PC-9 (cell line): ENCODE measurements around the gene UCHL3. TPM values are rescaled to one million over a fixed set of nuclear protein-coding genes. Genes with fewer than 3 reads are reported as not detected.

Experiments
- Bru-seq: library from RNA; stranded (reverse); fragments of 400-500 nt; gene quantifications from one replicate; lab custom pipeline; 2021; lab: Mats Ljungman, UMichigan
- BruChase-seq, 2 experiments: library from RNA; stranded (reverse); fragments of 400-500 nt; gene quantifications; one replicate each; lab custom pipeline; 2021; lab: Mats Ljungman, UMichigan
- BruUV-seq: library from RNA; stranded (reverse); fragments of 400-500 nt; replicated peaks from 2 replicates; lab custom pipeline; 2021; lab: Mats Ljungman, UMichigan
- CTCF ChIA-PET: fragments of 300-600 bp; sonication (Branson Sonifier 250); formaldehyde crosslinking; loops from one replicate; lab custom pipeline; 2022; ENCODE audit warnings: antibody characterized with exemption; lab: Charles Lee
- POLR2A ChIA-PET: fragments of 300-600 bp; sonication (Branson Sonifier 250); formaldehyde crosslinking; loops from one replicate; lab custom pipeline; 2022; ENCODE audit warnings: antibody characterized with exemption; ENCODE audit not compliant: unreplicated experiment; lab: Charles Lee
- DNase-seq, 2 experiments: peaks; one replicate each; pipeline versions ENCODE4 v3.0.0 to v3.0.0-alpha.2; 2015 to 2022; ENCODE audit warnings: mixed read lengths in 1 of 2
- H2AFZ ChIP-seq: fragments of 200-600 bp; sonication (generic); 2 replicates; pipeline ENCODE4 v1.8.1; 2017; ENCODE audit warnings: antibody characterized with exemption
- H3F3A ChIP-seq: fragments of 200-600 bp; sonication (generic); 2 replicates; pipeline ENCODE4 v1.8.1; 2017; ENCODE audit warnings: antibody characterized with exemption, mild to moderate bottlenecking, low read depth; ENCODE audit not compliant: insufficient read depth
- H3K27ac ChIP-seq: fragments of 200-600 bp; sonication (generic); 2 replicates; pipeline ENCODE4 v1.6.1; 2016; ENCODE audit warnings: mixed run types
- H3K27me3 ChIP-seq: fragments of 200-600 bp; sonication (generic); 2 replicates; pipeline ENCODE4 v1.6.1; 2016; ENCODE audit warnings: low read depth, mixed run types; ENCODE audit not compliant: insufficient read depth
- H3K36me3 ChIP-seq: fragments of 200-600 bp; sonication (generic); 2 replicates; pipeline ENCODE4 v1.6.1; 2016; ENCODE audit warnings: low read depth, mixed run types
- H3K4me1 ChIP-seq: fragments of 200-600 bp; sonication (generic); replicated peaks from 2 replicates; pipeline ENCODE4 v1.6.1; 2016; ENCODE audit warnings: mixed run types; ENCODE audit not compliant: insufficient read depth
- H3K4me2 ChIP-seq: fragments of 200-600 bp; sonication (generic); 2 replicates; pipeline ENCODE4 v1.6.1; 2017; ENCODE audit warnings: mixed run types
- H3K4me3 ChIP-seq: fragments of 200-600 bp; sonication (generic); 2 replicates; pipeline ENCODE4 v1.6.1; 2016; ENCODE audit warnings: mixed run types
- H3K79me2 ChIP-seq: fragments of 200-600 bp; sonication (generic); 2 replicates; pipeline ENCODE4 v1.6.1; 2017; ENCODE audit warnings: low read depth, mixed run types
- H3K9me2 ChIP-seq: fragments of 200-600 bp; sonication (generic); 2 replicates; pipeline ENCODE4 v1.8.1; 2017; ENCODE audit warnings: mild to moderate bottlenecking; ENCODE audit not compliant: insufficient read depth
- H3K9me3 ChIP-seq: fragments of 200-600 bp; sonication (generic); 2 replicates; pipeline ENCODE4 v1.8.1; 2016; ENCODE audit warnings: low read depth; ENCODE audit not compliant: insufficient read depth
- H4K20me1 ChIP-seq: fragments of 200-600 bp; sonication (generic); 2 replicates; pipeline ENCODE4 v1.8.1; 2017; ENCODE audit not compliant: insufficient read depth
- CTCF ChIP-seq: fragments of 200-600 bp; sonication (generic); conservative IDR thresholded peaks from 2 replicates; pipeline ENCODE4 v1.6.1; 2017; ENCODE audit warnings: mixed run types, antibody characterized with exemption, mild to moderate bottlenecking, moderate library complexity
- EZH2 ChIP-seq: fragments of 200-600 bp; sonication (generic); IDR thresholded peaks from 2 replicates; pipeline ENCODE4 v1.8.0; 2017; ENCODE audit warnings: antibody characterized with exemption, low read depth
- intact Hi-C: fragments of 100-400 bp; cut with micrococcal nuclease; formaldehyde crosslinking; loops from one replicate; pipeline ENCODE4 v1.10.0; 2022; ENCODE audit not compliant: unreplicated experiment
- long read RNA-seq: library from polyadenylated mRNA; stranded (forward); transcript quantifications from one replicate; pipeline ENCODE4 v2.0.0, GENCODE V29; 2022
- total RNA-seq: library from RNA; stranded (reverse); gene quantifications from 2 replicates; pipeline ENCODE4 v1.2.3, GENCODE V29; 2021

Gene UCHL3
- total RNA-seq (39.7 and 54.9 TPM in 2 replicates), Bru-seq, nascent RNA (percentile 82 among the genes with signal in this experiment), BruChase-seq, experiment 1, labeled RNA remaining after a 2-hour chase (percentile 85 among the genes with signal in this experiment), BruChase-seq, experiment 2, labeled RNA remaining after a 6-hour chase (percentile 95 among the genes with signal in this experiment)
- long read RNA-seq, transcript UCHL3-206 (8 exons, 1,050 nt): major isoform, 15 of 40 reads
- long read RNA-seq, partial matches to known transcripts: 14 of 40 reads
- long read RNA-seq, other reads (novel, unspliced or antisense): 9 of 40 reads

GRCh38 chr13:75549262-75550158 is at the start of gene UCHL3:
Gene UCHL3, plus strand, starts transcription at chr13:75549791. Its CDS starts 30 bp downstream, at chr13:75549821.
- H3K27me3 ChIP-seq: no peaks in the 10 kb centered on the region
- H3K79me2 ChIP-seq: peaks cover 42% of the 10 kb centered on the region
- no peaks in the 10 kb centered on the region for H3K9me2 ChIP-seq
- H3K27ac ChIP-seq: peak within 1 kb of the TSS; percentile 66
- H3K9me3 ChIP-seq: no peaks in the 10 kb centered on the region
- peaks cover 23% of the 10 kb centered on the region for H3K36me3 ChIP-seq
- intact Hi-C loops: loop anchor here (1.0 to 2.0 kb wide), 2 partner anchors 67 to 177 kb away; partner anchors contain the start of gene TBC1D4
- TF ChIP-seq EZH2 (no peak), CTCF (peak; percentile 83)
- ChIA-PET CTCF (interaction anchor here (0.7 to 1.7 kb wide), 4 partner anchors 12 to 192 kb away, joined by 3 to 14 read pairs (median 12); partner anchors contain the start of genes COMMD6 and TBC1D4), POLR2A (no interaction called here)
- peak within 1 kb of the TSS; percentile 87 for H3K4me3 ChIP-seq
- no peaks in the 10 kb centered on the region; the same call in 1 of the 2 replicates for H4K20me1 ChIP-seq
- H3F3A ChIP-seq: peaks cover 9% of the 10 kb centered on the region; the same call in 1 of the 2 replicates
- H3K4me2 ChIP-seq: peak within 1 kb of the TSS; percentile 74
- peaks cover 44% of the 10 kb centered on the region for H3K4me1 ChIP-seq
- TSS peak; percentile 68 for BruUV-seq
- peak within 1 kb of the TSS; percentile 94 for H2AFZ ChIP-seq
- peak; percentile 88 to 96 for DNase-seq

DNA sequence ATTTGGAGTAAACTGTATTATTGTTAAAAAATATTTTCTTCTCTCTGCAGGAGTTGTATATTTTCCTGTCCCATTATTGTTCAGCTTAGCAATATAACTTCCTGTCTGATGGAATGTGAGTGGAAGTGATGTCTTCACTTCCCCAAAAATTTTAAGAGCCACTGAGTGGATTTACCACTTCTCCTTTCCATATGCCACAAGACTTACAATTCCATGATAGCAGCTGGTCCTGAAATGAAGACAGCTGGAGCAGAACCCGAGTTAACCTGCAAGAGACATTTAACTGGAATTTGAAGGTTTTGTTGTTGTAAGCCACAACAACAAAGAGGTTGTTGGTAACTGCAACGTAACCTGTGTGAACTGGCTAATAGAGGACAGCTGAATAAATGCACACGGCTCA is 44.3 kb upstream of the UCHL3 start:
- intact Hi-C loops: no loop called here
- BruUV-seq: no TSS peak
- H3K4me1 ChIP-seq: no peaks in the 10 kb centered on the region
- ChIA-PET POLR2A (interaction anchor here (0.6 kb wide), 1 partner anchor 10 kb away, joined by 3 read pairs; no protein-coding TSS in a partner anchor), CTCF (no interaction called here)
- no peak for TF ChIP-seq CTCF
- TF ChIP-seq EZH2: no peak
- H3K27ac ChIP-seq: no peak overlapping the region
- no peaks in the 10 kb centered on the region for H3K9me2 ChIP-seq
- H3K79me2 ChIP-seq: no peaks in the 10 kb centered on the region
- no peak overlapping the region for H3K4me2 ChIP-seq
- H3K9me3 ChIP-seq: no peaks in the 10 kb centered on the region
- H3K27me3 ChIP-seq: no peaks in the 10 kb centered on the region
- no peak for DNase-seq
- H3K36me3 ChIP-seq: no peaks in the 10 kb centered on the region
- no peaks in the 10 kb centered on the region for H4K20me1 ChIP-seq
- no peak overlapping the region for H3K4me3 ChIP-seq
- H3F3A ChIP-seq: no peaks in the 10 kb centered on the region
- H2AFZ ChIP-seq: no peak overlapping the region

GRCh38 chr13:75506018-75506417 is 43.6 kb upstream of the UCHL3 start:
- no peaks in the 10 kb centered on the region for H3F3A ChIP-seq
- intact Hi-C loops: no loop called here
- peaks cover 4% of the 10 kb centered on the region; the same call in 1 of the 2 replicates for H3K4me1 ChIP-seq
- no peaks in the 10 kb centered on the region for H3K9me3 ChIP-seq
- no peaks in the 10 kb centered on the region for H3K9me2 ChIP-seq
- no TSS peak for BruUV-seq
- no peak overlapping the region for H2AFZ ChIP-seq
- H4K20me1 ChIP-seq: no peaks in the 10 kb centered on the region
- no peak for DNase-seq
- H3K27ac ChIP-seq: no peak overlapping the region
- no peaks in the 10 kb centered on the region for H3K79me2 ChIP-seq
- TF ChIP-seq CTCF: no peak
- TF ChIP-seq EZH2: no peak
- ChIA-PET POLR2A (no interaction called here), CTCF (no interaction called here)
- no peaks in the 10 kb centered on the region for H3K36me3 ChIP-seq
- no peak overlapping the region for H3K4me3 ChIP-seq
- H3K4me2 ChIP-seq: no peak overlapping the region
- no peaks in the 10 kb centered on the region for H3K27me3 ChIP-seq
